SKM-1 (cell line): ENCODE measurements around the gene HMG20B.
"Not testable (repeated sequence)": the region's sequence is repeated elsewhere in the genome, so short reads cannot be mapped to it uniquely, and the experiment has no call there.

Source experiments
- DNase-seq: peaks from one replicate; lab custom pipeline; 2025; ENCODE audit not compliant: unreplicated experiment; lab: John Stamatoyannopoulos, UW

The HMG20B gene

GRCh38 chr19:3578390-3578789 is 5.6 kb downstream of the HMG20B start:
- no peak for DNase-seq

- DNase-seq = no peak
These were observed 7.6 kb downstream of the HMG20B start for GRCh38 chr19:3580156-3580934.

GRCh38 chr19:3581792-3582191 is 9.0 kb downstream of the HMG20B start:
- DNase-seq = not testable (repeated sequence)

- DNase-seq = not testable (repeated sequence)
These were observed 11.5 kb downstream of the HMG20B start for GRCh38 chr19:3584036-3584802.

- no peak for DNase-seq
These were observed 12.8 kb downstream of the HMG20B start, which contains the start of gene GIPC3 for GRCh38 chr19:3585301-3586126. Gene GIPC3, plus strand, starts transcription at chr19:3585478. Its CDS starts 120 bp downstream, at chr19:3585598.

- DNase-seq = no peak
These were observed 13.4 kb downstream of the HMG20B start for GRCh38 chr19:3586127-3586626.

- DNase-seq = no peak
These were observed 14.1 kb downstream of the HMG20B start for GRCh38 chr19:3586707-3587346.

- no peak for DNase-seq
These were observed 16.7 kb downstream of the HMG20B start for GRCh38 chr19:3589439-3589838.

- DNase-seq = no peak
These were observed 17.2 kb downstream of the HMG20B start for GRCh38 chr19:3589949-3590348.

- DNase-seq = no peak
These were observed 18.4 kb downstream of the HMG20B start for GRCh38 chr19:3590991-3591659.

GRCh38 chr19:3591876-3592613 is 19.3 kb downstream of the HMG20B start:
- no peak for DNase-seq

- no peak for DNase-seq
These were observed 20.4 kb downstream of the HMG20B start for GRCh38 chr19:3593156-3593555.

- no peak for DNase-seq
These were observed 22.8 kb downstream of the HMG20B start for GRCh38 chr19:3595521-3596061.

- no peak for DNase-seq
These were observed 27.0 kb downstream of the HMG20B start for GRCh38 chr19:3599776-3600187.

GRCh38 chr19:3601021-3601420 is 28.3 kb downstream of the HMG20B start:
- no peak for DNase-seq

- no peak for DNase-seq
These were observed 30.5 kb downstream of the HMG20B start for GRCh38 chr19:3603121-3603811.

GRCh38 chr19:3604227-3604986 is 31.7 kb downstream of the HMG20B start:
- no peak for DNase-seq

GRCh38 chr19:3604987-3605343 is 32.2 kb downstream of the HMG20B start:
- DNase-seq = no peak
